ENCODE results near the gene INO80B. TPM values are rescaled to one million over a fixed set of nuclear protein-coding genes. Genes with fewer than 3 reads are reported as not detected.
A peak's percentile ranks its signal among the peaks of the same experiment; 100 is the strongest.

INO80B gene
- total and polyA plus RNA-seq, 2 donors (not counting 1 experiment from before 2014, with no cell fraction given), result 30.4 to 78.6 TPM

- no peak for TF ChIP-seq CTCF (IDR thresholded peaks at IDR 0.05)
- TF ChIP-seq EZH2 (IDR thresholded peaks at IDR 0.05; ENCODE audit: borderline replicate concordance, insufficient read depth, low read depth, low read length, poor library complexity, severe bottlenecking), result no peak
- Mint-ChIP-seq H3K4me1 (peaks cover 22% of the 10 kb centered on the region), H3K9me3 (ENCODE audit: insufficient read depth) (no peaks in the 10 kb centered on the region), H3K27me3 (no peaks in the 10 kb centered on the region), H3K4me3 (no peak overlapping the region), H3K27ac (no peak overlapping the region)
- no peak overlapping the region for H3K27ac ChIP-seq (ENCODE audit: low read length in 2 of 2)
- peaks cover 20% of the 10 kb centered on the region for H3K79me2 ChIP-seq (ENCODE audit: control insufficient read depth, insufficient read depth, low read length)
- intact Hi-C loops (cut with micrococcal nuclease), result no loop called here
- no peak overlapping the region for H3K9ac ChIP-seq (ENCODE audit: low read length)
- WGBS (ENCODE audit: insufficient coverage), result 96% methylated on average over 5 of the region's 5 CpGs
- H3K4me1 ChIP-seq (ENCODE audit: control insufficient read depth in 2 of 2, insufficient read depth in 2 of 2, low read length in 2 of 2), result peaks cover 16 to 22% of the 10 kb centered on the region in 2 donors
- no peak overlapping the region for H3K4me3 ChIP-seq (ENCODE audit: control extremely low read depth in 1 of 5, extremely low read depth in 1 of 5, insufficient read depth in 1 of 5, low read depth in 2 of 5, low read length in 4 of 5)
- no peaks in the 10 kb centered on the region for H3K27me3 ChIP-seq (replicated peaks in 1 of 4; ENCODE audit: control extremely low read depth in 1 of 4, control insufficient read depth in 3 of 4, insufficient read depth in 4 of 4, low read length in 3 of 4)
- H3K9me3 ChIP-seq (ENCODE audit: control extremely low read depth in 1 of 3, control insufficient read depth in 2 of 3, insufficient read depth in 1 of 3, low read length in 2 of 3), result peaks cover 0 to 5% (median 0%) of the 10 kb centered on the region in 3 donors
- no peak for DNase-seq
- no peak for ATAC-seq (ENCODE audit: low read depth)
- POLR2A ChIA-PET, result interaction anchor here (4.1 kb wide), 2 partner anchors 7 to 17 kb away, joined by 36 to 63 read pairs; partner anchors contain the start of genes CCDC142, TTC31 and WBP1
- peaks cover 0 to 27% of the 10 kb centered on the region in 2 experiments for H3K36me3 ChIP-seq (replicated peaks in 1 of 2; ENCODE audit: control extremely low read depth in 1 of 2, control insufficient read depth in 1 of 2, extremely low read depth in 1 of 2, insufficient read depth in 2 of 2, low read length in 1 of 2)
- no peak overlapping the region for H3K4me2 ChIP-seq (replicated peaks; ENCODE audit: low read depth, low read length, poor library complexity, severe bottlenecking)
- H2AFZ ChIP-seq (ENCODE audit: insufficient read depth, low read depth, low read length, poor library complexity, severe bottlenecking), result no peak overlapping the region
- CTCF ChIA-PET, result interaction anchor here (1.2 to 1.9 kb wide), 3 partner anchors 28 to 113 kb away, joined by 4 to 7 read pairs (median 5); partner anchors contain the start of gene PCGF1
- H4K20me1 ChIP-seq (ENCODE audit: control insufficient read depth, insufficient read depth, low read length, poor library complexity, severe bottlenecking), result no peaks in the 10 kb centered on the region
Observed at GRCh38 chr2:74474899-74475298, 20.0 kb downstream of the INO80B start.

GRCh38 chr2:74481431-74481830, 26.5 kb downstream of the INO80B start:
- H3K27ac Mint-ChIP-seq, result no peak overlapping the region

More at GRCh38 chr2:74481431-74481830, 26.5 kb downstream of the INO80B start:
- H3K36me3 ChIP-seq (replicated peaks in 1 of 2; ENCODE audit: control extremely low read depth in 1 of 2, control insufficient read depth in 1 of 2, extremely low read depth in 1 of 2, insufficient read depth in 2 of 2, low read length in 1 of 2), result peaks cover 0 to 25% of the 10 kb centered on the region in 2 experiments
- intact Hi-C loops (cut with micrococcal nuclease), result no loop called here
- Mint-ChIP-seq H3K4me3 (peak overlapping the region; percentile 100), H3K9me3 (ENCODE audit: insufficient read depth) (no peaks in the 10 kb centered on the region), H3K4me1 (peaks cover 34% of the 10 kb centered on the region), H3K27me3 (no peaks in the 10 kb centered on the region)
- peak overlapping the region in 1 of 2 donors; percentile 84 for H3K27ac ChIP-seq (ENCODE audit: low read length in 2 of 2)
- TF ChIP-seq EZH2 (IDR thresholded peaks at IDR 0.05; ENCODE audit: borderline replicate concordance, insufficient read depth, low read depth, low read length, poor library complexity, severe bottlenecking) (no peak), CTCF (IDR thresholded peaks at IDR 0.05) (no peak)
- no peaks in the 10 kb centered on the region for H3K27me3 ChIP-seq (replicated peaks in 1 of 4; ENCODE audit: control extremely low read depth in 1 of 4, control insufficient read depth in 3 of 4, insufficient read depth in 4 of 4, low read length in 3 of 4)
- CTCF ChIA-PET, result interaction anchor here (0.9 to 7.1 kb wide), 10 partner anchors 9 to 106 kb away, joined by 3 to 149 read pairs (median 10); partner anchors contain the start of genes AUP1, HTRA2, INO80B and MRPL53
- POLR2A ChIA-PET, result interaction anchor here (0.8 to 3.8 kb wide), 5 partner anchors 9 to 48 kb away, joined by 3 to 56 read pairs (median 19); partner anchors contain the start of genes AUP1, HTRA2, INO80B and MOGS
- peak overlapping the region; percentile 90 for H3K4me2 ChIP-seq (replicated peaks; ENCODE audit: low read depth, low read length, poor library complexity, severe bottlenecking)
- peak overlapping the region; percentile 91 for H3K9ac ChIP-seq (ENCODE audit: low read length)
- H3K79me2 ChIP-seq (ENCODE audit: control insufficient read depth, insufficient read depth, low read length), result peaks cover 67% of the 10 kb centered on the region
- DNase-seq (no peak), ATAC-seq (ENCODE audit: low read depth) (no peak)
- WGBS (ENCODE audit: insufficient coverage), result no CpG with 5 or more reads among the region's 3 CpGs
- peaks cover 21 to 29% of the 10 kb centered on the region in 2 donors for H3K4me1 ChIP-seq (ENCODE audit: control insufficient read depth in 2 of 2, insufficient read depth in 2 of 2, low read length in 2 of 2)
- H4K20me1 ChIP-seq (ENCODE audit: control insufficient read depth, insufficient read depth, low read length, poor library complexity, severe bottlenecking), result peaks cover 33% of the 10 kb centered on the region
- no peaks in the 10 kb centered on the region for H3K9me3 ChIP-seq (ENCODE audit: control extremely low read depth in 1 of 3, control insufficient read depth in 2 of 3, insufficient read depth in 1 of 3, low read length in 2 of 3)
- H3K4me3 ChIP-seq (ENCODE audit: control extremely low read depth in 1 of 5, extremely low read depth in 1 of 5, insufficient read depth in 1 of 5, low read depth in 2 of 5, low read length in 4 of 5), result peak overlapping the region in 3 of 5 experiments; percentile 87 to 96 (median 88)
- no peak overlapping the region for H2AFZ ChIP-seq (ENCODE audit: insufficient read depth, low read depth, low read length, poor library complexity, severe bottlenecking)

Data from B cell (primary cell).